ENCODE data around the gene OR2B2.
"Not testable (repeated sequence)": the region's sequence is repeated elsewhere in the genome, so short reads cannot be mapped to it uniquely, and the experiment has no call there.

OR2B2 gene

DNA sequence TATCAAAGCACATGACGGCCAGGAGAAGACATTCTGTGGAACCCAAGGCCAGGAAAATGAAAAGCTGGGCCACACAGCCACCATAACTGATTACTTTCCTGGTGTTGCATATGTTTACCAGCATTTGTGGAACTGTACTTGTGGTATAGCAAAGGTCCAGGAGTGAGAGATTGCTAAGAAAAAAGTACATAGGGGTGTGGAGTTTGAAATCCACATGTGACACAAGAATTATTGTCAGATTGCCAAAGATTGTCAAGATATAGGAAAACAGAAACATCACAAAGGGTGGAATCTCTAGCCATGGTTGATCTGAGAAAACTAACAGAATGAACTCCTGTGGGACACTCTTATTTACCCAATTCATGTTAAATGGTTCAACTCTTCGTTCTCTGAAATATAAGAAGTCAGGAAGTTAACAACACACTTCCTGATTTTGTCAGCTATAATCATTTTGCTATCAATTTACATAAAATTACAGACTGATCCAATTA, at the start of gene OR2B2:
TSS of gene OR2B2 (minus strand) at position 441 of the 491 bp plus-strand sequence. CDS start at position 364, 77 bp downstream.
- no peak within 1 kb of the TSS for H3K4me3 ChIP-seq (ENCODE audit: low read depth, low read length)
- TF ChIP-seq, protein P1, sequence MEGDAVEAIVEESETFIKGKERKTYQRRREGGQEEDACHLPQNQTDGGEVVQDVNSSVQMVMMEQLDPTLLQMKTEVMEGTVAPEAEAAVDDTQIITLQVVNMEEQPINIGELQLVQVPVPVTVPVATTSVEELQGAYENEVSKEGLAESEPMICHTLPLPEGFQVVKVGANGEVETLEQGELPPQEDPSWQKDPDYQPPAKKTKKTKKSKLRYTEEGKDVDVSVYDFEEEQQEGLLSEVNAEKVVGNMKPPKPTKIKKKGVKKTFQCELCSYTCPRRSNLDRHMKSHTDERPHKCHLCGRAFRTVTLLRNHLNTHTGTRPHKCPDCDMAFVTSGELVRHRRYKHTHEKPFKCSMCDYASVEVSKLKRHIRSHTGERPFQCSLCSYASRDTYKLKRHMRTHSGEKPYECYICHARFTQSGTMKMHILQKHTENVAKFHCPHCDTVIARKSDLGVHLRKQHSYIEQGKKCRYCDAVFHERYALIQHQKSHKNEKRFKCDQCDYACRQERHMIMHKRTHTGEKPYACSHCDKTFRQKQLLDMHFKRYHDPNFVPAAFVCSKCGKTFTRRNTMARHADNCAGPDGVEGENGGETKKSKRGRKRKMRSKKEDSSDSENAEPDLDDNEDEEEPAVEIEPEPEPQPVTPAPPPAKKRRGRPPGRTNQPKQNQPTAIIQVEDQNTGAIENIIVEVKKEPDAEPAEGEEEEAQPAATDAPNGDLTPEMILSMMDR (IDR thresholded peaks at IDR 0.05; ENCODE audit: low read depth, low read length, missing control alignments) = no peak
- no peak for DNase-seq (ENCODE audit: low read depth)
- in situ Hi-C loops (cut with HindIII; ENCODE audit: low sequenced_read_pairs) = no loop called here

DNA sequence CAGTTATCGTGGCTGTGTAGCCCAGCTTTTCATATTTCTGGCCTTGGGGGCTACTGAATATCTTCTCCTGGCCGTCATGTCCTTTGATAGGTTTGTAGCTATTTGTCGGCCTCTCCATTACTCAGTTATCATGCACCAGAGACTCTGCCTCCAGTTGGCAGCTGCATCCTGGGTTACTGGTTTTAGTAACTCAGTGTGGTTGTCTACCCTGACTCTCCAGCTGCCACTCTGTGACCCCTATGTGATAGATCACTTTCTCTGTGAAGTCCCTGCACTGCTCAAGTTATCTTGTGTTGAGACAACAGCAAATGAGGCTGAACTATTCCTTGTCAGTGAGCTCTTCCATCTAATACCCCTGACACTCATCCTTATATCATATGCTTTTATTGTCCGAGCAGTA, 45.3 kb upstream of the OR2B2 start:
- TF ChIP-seq, protein P1 (IDR thresholded peaks at IDR 0.05; ENCODE audit: low read depth, low read length, missing control alignments) = no peak
- DNase-seq (ENCODE audit: low read depth) = no peak
- in situ Hi-C loops (cut with HindIII; ENCODE audit: low sequenced_read_pairs) = no loop called here
- H3K4me3 ChIP-seq (ENCODE audit: low read depth, low read length) = no peak overlapping the region

DNA sequence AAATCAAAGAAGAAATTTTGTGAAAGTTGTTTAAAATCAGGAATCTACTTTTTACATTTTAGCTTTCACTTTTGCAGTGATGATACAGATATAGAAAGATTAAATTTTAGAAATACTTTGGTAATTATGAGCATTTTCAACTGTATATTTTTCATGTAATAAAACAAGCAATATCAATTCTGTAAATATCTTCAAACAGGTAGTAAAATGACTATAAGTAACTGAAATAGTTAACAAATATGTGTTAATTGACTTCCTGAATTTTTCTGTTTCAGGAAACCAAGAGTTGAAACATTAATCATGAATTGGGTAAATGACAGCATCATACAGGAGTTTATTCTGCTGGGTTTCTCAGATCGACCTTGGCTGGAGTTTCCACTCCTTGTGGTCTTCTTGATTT, 44.7 kb upstream of the OR2B2 start, which contains the start of gene OR2B6:
TSS of gene OR2B6 (plus strand) at position 301 of the 400 bp plus-strand sequence. CDS start at position 301, 0 bp downstream.
- no peak within 1 kb of the TSS for H3K4me3 ChIP-seq (ENCODE audit: low read depth, low read length)
- no peak for DNase-seq (ENCODE audit: low read depth)
- TF ChIP-seq, protein P1 (IDR thresholded peaks at IDR 0.05; ENCODE audit: low read depth, low read length, missing control alignments) = no peak
- in situ Hi-C loops (cut with HindIII; ENCODE audit: low sequenced_read_pairs) = no loop called here

DNA sequence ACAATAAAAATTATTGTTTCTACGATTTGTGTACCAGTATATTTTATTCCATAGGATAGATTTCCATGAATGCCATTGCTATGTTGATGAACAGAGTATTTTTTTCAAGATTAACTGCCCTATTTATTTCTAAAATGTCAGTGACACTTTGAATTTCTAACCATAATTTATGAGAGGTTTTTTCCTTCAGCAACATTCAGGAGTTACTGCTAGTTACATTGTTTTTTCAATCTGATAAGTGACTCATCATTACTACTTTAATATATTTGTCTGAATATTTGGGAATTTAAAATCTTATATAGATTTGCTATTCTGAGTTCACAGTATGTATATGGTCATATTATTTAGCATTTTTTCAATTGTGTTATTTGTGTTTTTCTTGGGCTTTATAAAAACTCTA, 38.8 kb upstream of the OR2B2 start:
- H3K4me3 ChIP-seq (ENCODE audit: low read depth, low read length) = no peak overlapping the region
- no peak for DNase-seq (ENCODE audit: low read depth)
- in situ Hi-C loops (cut with HindIII; ENCODE audit: low sequenced_read_pairs) = no loop called here
- TF ChIP-seq, protein P1 (IDR thresholded peaks at IDR 0.05; ENCODE audit: low read depth, low read length, missing control alignments) = no peak

DNA sequence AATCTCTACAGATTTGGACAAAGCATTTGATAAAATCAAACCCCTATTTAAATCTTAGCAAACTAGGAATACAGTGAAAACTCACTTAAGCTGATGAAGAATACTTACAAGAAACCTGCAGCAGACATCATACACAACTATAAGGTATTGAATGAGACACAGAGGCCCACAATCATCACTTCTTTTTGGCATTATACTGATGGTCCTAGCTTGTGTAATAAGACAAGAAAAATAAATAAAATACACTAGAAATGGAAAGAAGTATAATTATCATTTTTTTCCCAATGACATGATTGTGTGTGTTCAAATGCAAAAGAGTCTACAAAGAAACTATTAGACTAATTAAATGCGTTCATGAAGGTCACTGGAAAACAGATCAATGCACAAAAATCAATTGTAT, 36.0 kb upstream of the OR2B2 start:
- DNase-seq (ENCODE audit: low read depth) = no peak
- TF ChIP-seq, protein P1 (IDR thresholded peaks at IDR 0.05; ENCODE audit: low read depth, low read length, missing control alignments) = no peak
- no peak overlapping the region for H3K4me3 ChIP-seq (ENCODE audit: low read depth, low read length)
- in situ Hi-C loops (cut with HindIII; ENCODE audit: low sequenced_read_pairs) = no loop called here

DNA sequence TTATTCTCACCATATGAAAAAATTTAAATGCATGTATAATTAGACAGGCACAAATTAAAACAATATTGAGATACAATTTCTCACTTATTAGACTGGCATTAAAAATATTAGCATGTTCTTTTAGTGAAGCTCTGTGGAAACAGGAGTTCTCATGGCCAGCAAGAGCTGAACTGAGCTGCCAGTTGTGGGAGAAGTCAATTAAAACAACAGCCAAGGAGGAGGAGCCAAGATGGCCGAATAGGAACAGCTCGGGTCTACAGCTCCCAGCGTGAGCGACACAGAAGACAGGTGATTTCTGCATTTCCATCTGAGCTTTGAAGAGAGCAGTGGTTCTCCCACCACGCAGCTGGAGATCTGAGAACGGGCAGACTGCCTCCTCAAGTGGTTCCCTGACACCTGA, 30.9 kb upstream of the OR2B2 start:
- DNase-seq (ENCODE audit: low read depth); H3K4me3 ChIP-seq (ENCODE audit: low read depth, low read length): not testable (repeated sequence)

DNA sequence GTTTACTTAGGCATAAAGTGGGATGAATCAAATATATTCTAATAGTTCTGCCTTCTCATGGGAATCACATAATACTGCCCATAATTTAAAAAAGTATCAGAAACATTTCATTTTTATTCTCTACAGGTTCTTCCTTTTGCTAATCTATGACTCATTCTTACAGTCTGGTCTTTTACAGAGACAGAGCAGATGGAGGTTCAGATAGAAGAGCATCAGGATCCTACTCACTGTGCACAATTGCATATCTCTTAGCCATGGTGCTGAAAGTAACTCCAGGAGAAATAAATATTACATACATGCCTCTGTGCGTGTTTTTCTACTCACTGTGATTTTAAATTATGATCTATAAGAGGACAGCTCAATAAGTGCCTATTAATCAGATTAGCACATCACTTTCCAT, 28.6 kb upstream of the OR2B2 start:
- DNase-seq (ENCODE audit: low read depth) = no peak
- no peak overlapping the region for H3K4me3 ChIP-seq (ENCODE audit: low read depth, low read length)
- in situ Hi-C loops (cut with HindIII; ENCODE audit: low sequenced_read_pairs) = no loop called here
- TF ChIP-seq, protein P1 (IDR thresholded peaks at IDR 0.05; ENCODE audit: low read depth, low read length, missing control alignments) = no peak

More for the DNA sequence above, 30.9 kb upstream of the OR2B2 start:
- in situ Hi-C loops (cut with HindIII; ENCODE audit: low sequenced_read_pairs) = not testable (repeated sequence)

Measured in astrocyte of the cerebellum (primary cell).